Neural cell (in vitro differentiated cells): ENCODE results near the gene NHLRC4. TPM values are rescaled to one million over a fixed set of nuclear protein-coding genes. Genes with fewer than 3 reads are reported as not detected.

Experiments
- H2AFZ ChIP-seq: fragments of 200-600, 300-800 bp; sonication (generic), shearing (Covaris generic); 2 replicates; pipeline ENCODE4 v1.6.0; 2014; ENCODE audit warnings: low read depth, mild to moderate bottlenecking, antibody characterized with exemption, low read length, moderate library complexity
- H3F3A ChIP-seq: fragments of 200-600 bp; shearing (Covaris generic); 2 replicates; pipeline ENCODE4 v1.6.1; 2016; ENCODE audit warnings: mild to moderate bottlenecking, moderate library complexity, mixed read lengths, antibody characterized with exemption, low read length; ENCODE audit not compliant: insufficient read depth, poor library complexity, severe bottlenecking
- H3K27ac ChIP-seq: fragments of 200-600, 300-800 bp; sonication (generic), shearing (Covaris generic); 2 replicates; pipeline ENCODE4 v1.5.1; 2014; ENCODE audit warnings: mild to moderate bottlenecking, low read length, moderate library complexity
- H3K27me3 ChIP-seq: fragments of 300-800, 200-600 bp; sonication (generic), shearing (Covaris generic); 2 replicates; pipeline ENCODE4 v1.6.0; 2014; ENCODE audit warnings: mild to moderate bottlenecking, low read depth, low read length, moderate library complexity; ENCODE audit not compliant: insufficient read depth
- H3K36me3 ChIP-seq: fragments of 300-800, 200-600 bp; sonication (generic), shearing (Covaris generic); 2 replicates; pipeline ENCODE4 v1.5.1; 2014; ENCODE audit warnings: mild to moderate bottlenecking, antibody characterized with exemption, low read length, moderate library complexity; ENCODE audit not compliant: insufficient read depth
- H3K4me2 ChIP-seq: fragments of 300-800, 200-600 bp; sonication (generic), shearing (Covaris generic); 2 replicates; pipeline ENCODE4 v1.6.0; 2014; ENCODE audit warnings: mild to moderate bottlenecking, low read length
- H3K4me3 ChIP-seq: fragments of 300-800, 200-600 bp; sonication (generic), shearing (Covaris generic); 2 replicates; pipeline ENCODE4 v1.5.1; 2014; ENCODE audit warnings: mild to moderate bottlenecking, low read length, moderate library complexity
- H3K79me2 ChIP-seq: fragments of 200-600 bp; shearing (Covaris generic); replicated peaks from 2 replicates; pipeline ENCODE4 v1.6.0; 2014; ENCODE audit warnings: mild to moderate bottlenecking, low read length, moderate library complexity; ENCODE audit not compliant: insufficient read depth
- H3K9ac ChIP-seq: fragments of 300-800, 200-600 bp; sonication (generic), shearing (Covaris generic); 2 replicates; pipeline ENCODE4 v1.6.1; 2016; ENCODE audit warnings: mild to moderate bottlenecking, low read length, mixed read lengths
- H3K9me2 ChIP-seq: fragments of 200-600 bp; shearing (Covaris generic); 2 replicates; pipeline ENCODE4 v1.6.1; 2016; ENCODE audit warnings: mild to moderate bottlenecking, low read length, mixed read lengths; ENCODE audit not compliant: insufficient read depth
- H3K9me3 ChIP-seq: fragments of 200-600, 300-800 bp; sonication (generic), shearing (Covaris generic); 2 replicates; pipeline ENCODE4 v1.6.1; 2016; ENCODE audit warnings: mild to moderate bottlenecking, mixed run types, low read length, moderate library complexity, mixed read lengths
- H4K20me1 ChIP-seq: fragments of 200-600 bp; shearing (Covaris generic); 2 replicates; pipeline ENCODE4 v1.6.1; 2016; ENCODE audit warnings: mild to moderate bottlenecking, mixed run types; ENCODE audit not compliant: insufficient read depth
- EP300 ChIP-seq: fragments of 450-650 bp; conservative IDR thresholded peaks from 2 replicates; pipeline ENCODE4 v1.6.1; 2014; ENCODE audit warnings: antibody characterized with exemption, mild to moderate bottlenecking, moderate library complexity; ENCODE audit not compliant: poor library complexity, severe bottlenecking
- EZH2 ChIP-seq: fragments of 200-600, 300-800 bp; shearing (Covaris generic), sonication (generic); IDR thresholded peaks from 2 replicates; pipeline ENCODE4 v1.6.1; 2014; ENCODE audit warnings: antibody characterized with exemption, low read length, borderline replicate concordance, mild to moderate bottlenecking; ENCODE audit not compliant: insufficient read depth, poor library complexity, severe bottlenecking
- MXI1 ChIP-seq: fragments of 450-650 bp; conservative IDR thresholded peaks from 2 replicates; pipeline ENCODE4 v1.6.1; 2014; ENCODE audit warnings: antibody characterized with exemption, mild to moderate bottlenecking; ENCODE audit not compliant: poor library complexity, severe bottlenecking
- POLR2AphosphoS5 ChIP-seq: IDR thresholded peaks from 2 replicates; pipeline ENCODE4 v1.6.1; 2012
- RAD21 ChIP-seq: fragments of 450-650 bp; conservative IDR thresholded peaks from 2 replicates; pipeline ENCODE4 v1.6.1; 2014; ENCODE audit warnings: antibody characterized with exemption, mild to moderate bottlenecking, moderate library complexity
- SMC3 ChIP-seq: fragments of 450-650 bp; conservative IDR thresholded peaks from 2 replicates; pipeline ENCODE4 v1.6.1; 2014; ENCODE audit warnings: antibody characterized with exemption, mild to moderate bottlenecking, moderate library complexity; ENCODE audit not compliant: poor library complexity
- TAF1 ChIP-seq: IDR thresholded peaks from 2 replicates; pipeline ENCODE4 v1.6.1; 2012; ENCODE audit warnings: low read depth
- polyA plus RNA-seq: library from polyadenylated mRNA; depleted of rRNA; stranded (reverse); fragments of >200 nt; gene quantifications from 2 replicates; pipeline ENCODE4 v1.2.3, GENCODE V29; 2014
- TF ChIP-seq, protein P1 (sequence below): fragments of 450-650 bp; IDR thresholded peaks from 2 replicates; pipeline ENCODE4 v1.5.1; 2014; ENCODE audit warnings: antibody characterized with exemption, mild to moderate bottlenecking, moderate library complexity; ENCODE audit not compliant: poor library complexity, severe bottlenecking
- TF ChIP-seq, protein P2 (sequence below): IDR thresholded peaks from 2 replicates; pipeline ENCODE4 v1.6.1; 2012; ENCODE audit warnings: borderline replicate concordance

NHLRC4 gene
- polyA plus RNA-seq, 1 donor from 2014 or later = not detected

DNA sequence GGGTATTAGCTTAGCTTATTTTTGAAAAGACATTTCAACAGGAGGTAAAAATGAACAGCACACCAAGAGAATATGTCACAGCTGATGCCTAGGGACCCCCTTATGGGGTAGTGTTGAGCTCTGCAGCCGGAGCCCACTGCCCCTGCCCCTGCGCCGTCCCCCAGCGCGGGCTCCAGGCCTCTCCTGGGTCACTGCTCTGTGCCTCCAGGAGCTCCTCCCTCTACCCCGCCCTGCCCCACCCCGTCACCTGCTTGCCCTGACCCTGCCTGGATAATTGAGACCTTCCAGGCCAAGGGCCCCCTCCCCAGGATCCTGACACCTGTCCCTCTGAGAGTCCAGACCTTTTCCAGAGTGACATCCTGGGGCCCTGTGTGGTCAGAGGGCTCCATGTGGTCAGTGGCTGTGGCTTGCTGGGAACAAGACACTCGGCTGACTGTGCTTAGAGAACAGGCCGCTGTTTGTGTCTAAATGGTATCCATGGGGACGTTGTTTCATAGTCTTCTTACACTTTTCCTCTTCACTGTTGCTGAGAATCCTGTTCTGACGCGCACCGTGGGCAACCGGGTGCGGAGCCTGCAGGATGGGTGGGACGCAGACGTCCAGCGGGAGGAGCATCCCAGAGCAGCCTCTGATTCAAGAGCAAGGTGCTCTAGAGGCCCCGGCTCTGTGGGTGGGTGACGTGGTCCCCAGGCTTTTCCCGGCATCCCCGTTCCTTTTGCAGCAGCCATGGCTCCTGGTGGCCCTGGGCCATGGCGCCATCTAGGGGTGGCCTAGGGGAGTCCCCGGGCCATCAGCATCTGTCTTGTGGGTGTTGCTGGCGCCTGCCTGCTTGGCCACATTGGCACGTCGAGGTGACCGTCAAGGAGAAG lies 43.9 kb downstream of the NHLRC4 start:
- Histone ChIP-seq H3K36me3 (peaks cover 7% of the 10 kb centered on the region), H3F3A (no peaks in the 10 kb centered on the region), H3K4me2 (no peak overlapping the region), H3K27me3 (no peaks in the 10 kb centered on the region), H3K79me2 (no peaks in the 10 kb centered on the region), H3K9me3 (no peaks in the 10 kb centered on the region), H2AFZ (no peak overlapping the region), H3K9me2 (no peaks in the 10 kb centered on the region), H3K9ac (no peak overlapping the region), H3K27ac (no peak overlapping the region), H4K20me1 (no peaks in the 10 kb centered on the region), H3K4me3 (no peak overlapping the region)
- TF ChIP-seq, protein P1, sequence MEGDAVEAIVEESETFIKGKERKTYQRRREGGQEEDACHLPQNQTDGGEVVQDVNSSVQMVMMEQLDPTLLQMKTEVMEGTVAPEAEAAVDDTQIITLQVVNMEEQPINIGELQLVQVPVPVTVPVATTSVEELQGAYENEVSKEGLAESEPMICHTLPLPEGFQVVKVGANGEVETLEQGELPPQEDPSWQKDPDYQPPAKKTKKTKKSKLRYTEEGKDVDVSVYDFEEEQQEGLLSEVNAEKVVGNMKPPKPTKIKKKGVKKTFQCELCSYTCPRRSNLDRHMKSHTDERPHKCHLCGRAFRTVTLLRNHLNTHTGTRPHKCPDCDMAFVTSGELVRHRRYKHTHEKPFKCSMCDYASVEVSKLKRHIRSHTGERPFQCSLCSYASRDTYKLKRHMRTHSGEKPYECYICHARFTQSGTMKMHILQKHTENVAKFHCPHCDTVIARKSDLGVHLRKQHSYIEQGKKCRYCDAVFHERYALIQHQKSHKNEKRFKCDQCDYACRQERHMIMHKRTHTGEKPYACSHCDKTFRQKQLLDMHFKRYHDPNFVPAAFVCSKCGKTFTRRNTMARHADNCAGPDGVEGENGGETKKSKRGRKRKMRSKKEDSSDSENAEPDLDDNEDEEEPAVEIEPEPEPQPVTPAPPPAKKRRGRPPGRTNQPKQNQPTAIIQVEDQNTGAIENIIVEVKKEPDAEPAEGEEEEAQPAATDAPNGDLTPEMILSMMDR = no peak
- TF ChIP-seq RAD21 = no peak
- TF ChIP-seq EP300 = no peak
- TF ChIP-seq POLR2AphosphoS5 = no peak
- TF ChIP-seq SMC3 = no peak
- no peak for TF ChIP-seq TAF1
- no peak for TF ChIP-seq MXI1
- TF ChIP-seq, protein P2, sequence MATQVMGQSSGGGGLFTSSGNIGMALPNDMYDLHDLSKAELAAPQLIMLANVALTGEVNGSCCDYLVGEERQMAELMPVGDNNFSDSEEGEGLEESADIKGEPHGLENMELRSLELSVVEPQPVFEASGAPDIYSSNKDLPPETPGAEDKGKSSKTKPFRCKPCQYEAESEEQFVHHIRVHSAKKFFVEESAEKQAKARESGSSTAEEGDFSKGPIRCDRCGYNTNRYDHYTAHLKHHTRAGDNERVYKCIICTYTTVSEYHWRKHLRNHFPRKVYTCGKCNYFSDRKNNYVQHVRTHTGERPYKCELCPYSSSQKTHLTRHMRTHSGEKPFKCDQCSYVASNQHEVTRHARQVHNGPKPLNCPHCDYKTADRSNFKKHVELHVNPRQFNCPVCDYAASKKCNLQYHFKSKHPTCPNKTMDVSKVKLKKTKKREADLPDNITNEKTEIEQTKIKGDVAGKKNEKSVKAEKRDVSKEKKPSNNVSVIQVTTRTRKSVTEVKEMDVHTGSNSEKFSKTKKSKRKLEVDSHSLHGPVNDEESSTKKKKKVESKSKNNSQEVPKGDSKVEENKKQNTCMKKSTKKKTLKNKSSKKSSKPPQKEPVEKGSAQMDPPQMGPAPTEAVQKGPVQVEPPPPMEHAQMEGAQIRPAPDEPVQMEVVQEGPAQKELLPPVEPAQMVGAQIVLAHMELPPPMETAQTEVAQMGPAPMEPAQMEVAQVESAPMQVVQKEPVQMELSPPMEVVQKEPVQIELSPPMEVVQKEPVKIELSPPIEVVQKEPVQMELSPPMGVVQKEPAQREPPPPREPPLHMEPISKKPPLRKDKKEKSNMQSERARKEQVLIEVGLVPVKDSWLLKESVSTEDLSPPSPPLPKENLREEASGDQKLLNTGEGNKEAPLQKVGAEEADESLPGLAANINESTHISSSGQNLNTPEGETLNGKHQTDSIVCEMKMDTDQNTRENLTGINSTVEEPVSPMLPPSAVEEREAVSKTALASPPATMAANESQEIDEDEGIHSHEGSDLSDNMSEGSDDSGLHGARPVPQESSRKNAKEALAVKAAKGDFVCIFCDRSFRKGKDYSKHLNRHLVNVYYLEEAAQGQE = no peak
- TF ChIP-seq EZH2 = no peak

DNA sequence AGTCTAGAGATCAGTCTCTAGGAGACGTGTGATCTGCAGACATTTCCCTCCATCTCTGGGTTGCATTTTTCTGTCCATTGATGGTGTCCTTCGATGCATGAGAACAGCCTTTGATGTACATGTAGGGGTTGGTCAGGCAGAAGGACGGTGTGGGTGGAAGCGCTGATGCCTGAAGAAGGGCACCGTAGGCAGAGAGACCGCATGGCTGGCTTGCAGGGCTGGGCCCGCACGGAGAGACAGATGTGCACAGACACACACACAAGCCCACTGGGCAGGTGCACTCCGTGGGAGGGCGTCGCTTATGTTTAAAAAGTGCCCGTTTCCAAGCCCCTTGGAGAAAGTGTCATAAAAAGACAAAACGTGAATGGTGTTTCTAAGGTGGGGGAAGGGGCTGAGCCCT lies 48.3 kb downstream of the NHLRC4 start:
- H3K27ac ChIP-seq = no peak overlapping the region
- no peaks in the 10 kb centered on the region for H4K20me1 ChIP-seq

More for the DNA sequence above, 48.3 kb downstream of the NHLRC4 start:
- no peak overlapping the region for H3K4me2 ChIP-seq
- H2AFZ ChIP-seq = no peak overlapping the region
- H3F3A ChIP-seq = no peaks in the 10 kb centered on the region
- no peaks in the 10 kb centered on the region for H3K9me3 ChIP-seq
- H3K4me3 ChIP-seq = no peak overlapping the region
- H3K27me3 ChIP-seq = no peaks in the 10 kb centered on the region
- H3K9me2 ChIP-seq = no peaks in the 10 kb centered on the region
- peaks cover 7% of the 10 kb centered on the region for H3K36me3 ChIP-seq
- TF ChIP-seq EZH2 (no peak), SMC3 (no peak), EP300 (no peak), TAF1 (no peak), MXI1 (no peak), RAD21 (no peak), POLR2AphosphoS5 (no peak)
- TF ChIP-seq, protein P2 = no peak
- TF ChIP-seq, protein P1 = no peak
- no peaks in the 10 kb centered on the region for H3K79me2 ChIP-seq
- no peak overlapping the region for H3K9ac ChIP-seq
